Suprapubic skin (tissue), 4 donors: ENCODE data around the gene FKBP2. TPM values are rescaled to one million over a fixed set of nuclear protein-coding genes. Genes with fewer than 3 reads are reported as not detected.

Experiments
- DNase-seq, 2 donors: peaks; one replicate each; pipeline ENCODE4 v3.0.0-alpha.2; 2019; ENCODE audit warnings: low spot score in 2 of 2
- H3K27ac ChIP-seq: fragments of 200-600 bp; sonication (generic); one replicate; pipeline ENCODE4 v1.5.1; 2019
- H3K27me3 ChIP-seq: fragments of 200-600 bp; sonication (generic); one replicate; pipeline ENCODE4 v1.5.1; 2019
- H3K36me3 ChIP-seq: fragments of 200-600 bp; sonication (generic); one replicate; pipeline ENCODE4 v1.5.1; 2019
- H3K4me1 ChIP-seq: fragments of 200-600 bp; sonication (generic); one replicate; pipeline ENCODE4 v1.5.1; 2019
- H3K4me3 ChIP-seq: fragments of 200-600 bp; sonication (generic); one replicate; pipeline ENCODE4 v1.5.1; 2019; ENCODE audit warnings: mild to moderate bottlenecking
- H3K9me3 ChIP-seq: fragments of 200-600 bp; sonication (generic); one replicate; pipeline ENCODE4 v1.5.1; 2019
- EP300 ChIP-seq: sonication (generic); formaldehyde crosslinking; IDR thresholded peaks from one replicate; pipeline ENCODE4 v1.6.1; 2017; ENCODE audit warnings: antibody characterized with exemption
- POLR2A ChIP-seq, 2 donors: fragments of 450-650 bp; IDR thresholded peaks; one replicate each; pipeline ENCODE4 v1.6.1; 2017; ENCODE audit warnings: antibody characterized with exemption in 2 of 2, mild to moderate bottlenecking in 2 of 2, moderate library complexity in 2 of 2
- POLR2AphosphoS5 ChIP-seq, 3 donors: sonication (generic); formaldehyde crosslinking; IDR thresholded peaks; one replicate each; pipeline ENCODE4 v1.6.1; 2017; ENCODE audit warnings: antibody characterized with exemption in 3 of 3
- WGBS: methylation state at CpG from one replicate; pipeline ENCODE4 v1.1.5; 2018; 5-methylcytosine and 5-hydroxymethylcytosine counted together
- total RNA-seq, 4 donors: library from RNA; depleted of rRNA; stranded (reverse); fragments of >200 nt; gene quantifications; one replicate each; pipeline ENCODE4 v1.1.0, GENCODE V29; 2016
- TF ChIP-seq, protein P1 (sequence below), 2 donors: fragments of 200-600 bp in 1 of 2; fragments of 450-650 bp in 1 of 2; sonication (generic) in 1 of 2; IDR thresholded peaks; one replicate each; pipeline ENCODE4 v1.5.1; 2016 to 2019; ENCODE audit warnings: antibody characterized with exemption in 2 of 2, mild to moderate bottlenecking in 1 of 2, moderate library complexity in 1 of 2

Gene FKBP2
- total RNA-seq, 4 donors from 2014 or later, result 43.9 to 64.7 (median 53.4) TPM

- 96% methylated on average over 19 of the region's 35 CpGs for WGBS
- peaks cover 57% of the 10 kb centered on the region for H3K36me3 ChIP-seq
- DNase-seq, result no peak
- H3K27me3 ChIP-seq, result no peaks in the 10 kb centered on the region
- no peaks in the 10 kb centered on the region for H3K9me3 ChIP-seq
- peaks cover 26% of the 10 kb centered on the region for H3K4me1 ChIP-seq
- H3K27ac ChIP-seq, result no peak overlapping the region
- no peak for TF ChIP-seq EP300
- TF ChIP-seq, protein P1, sequence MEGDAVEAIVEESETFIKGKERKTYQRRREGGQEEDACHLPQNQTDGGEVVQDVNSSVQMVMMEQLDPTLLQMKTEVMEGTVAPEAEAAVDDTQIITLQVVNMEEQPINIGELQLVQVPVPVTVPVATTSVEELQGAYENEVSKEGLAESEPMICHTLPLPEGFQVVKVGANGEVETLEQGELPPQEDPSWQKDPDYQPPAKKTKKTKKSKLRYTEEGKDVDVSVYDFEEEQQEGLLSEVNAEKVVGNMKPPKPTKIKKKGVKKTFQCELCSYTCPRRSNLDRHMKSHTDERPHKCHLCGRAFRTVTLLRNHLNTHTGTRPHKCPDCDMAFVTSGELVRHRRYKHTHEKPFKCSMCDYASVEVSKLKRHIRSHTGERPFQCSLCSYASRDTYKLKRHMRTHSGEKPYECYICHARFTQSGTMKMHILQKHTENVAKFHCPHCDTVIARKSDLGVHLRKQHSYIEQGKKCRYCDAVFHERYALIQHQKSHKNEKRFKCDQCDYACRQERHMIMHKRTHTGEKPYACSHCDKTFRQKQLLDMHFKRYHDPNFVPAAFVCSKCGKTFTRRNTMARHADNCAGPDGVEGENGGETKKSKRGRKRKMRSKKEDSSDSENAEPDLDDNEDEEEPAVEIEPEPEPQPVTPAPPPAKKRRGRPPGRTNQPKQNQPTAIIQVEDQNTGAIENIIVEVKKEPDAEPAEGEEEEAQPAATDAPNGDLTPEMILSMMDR (IDR thresholded peaks at IDR 0.05), result no peak
- TF ChIP-seq POLR2AphosphoS5 (IDR thresholded peaks at IDR 0.05), result no peak
- no peak for TF ChIP-seq POLR2A (IDR thresholded peaks at IDR 0.05)
- no peak overlapping the region for H3K4me3 ChIP-seq
Observed at GRCh38 chr11:64265176-64266160, 24.6 kb downstream of the FKBP2 start.

GRCh38 chr11:64266339-64266738 lies 25.4 kb downstream of the FKBP2 start:
- H3K36me3 ChIP-seq, result peaks cover 52% of the 10 kb centered on the region
- H3K4me1 ChIP-seq, result peaks cover 27% of the 10 kb centered on the region
- H3K27me3 ChIP-seq, result no peaks in the 10 kb centered on the region
- no peak for TF ChIP-seq POLR2A (IDR thresholded peaks at IDR 0.05)
- no peak for TF ChIP-seq EP300
- TF ChIP-seq, protein P1 (IDR thresholded peaks at IDR 0.05), result no peak
- TF ChIP-seq POLR2AphosphoS5 (IDR thresholded peaks at IDR 0.05), result no peak
- no peak for DNase-seq
- H3K4me3 ChIP-seq, result no peak overlapping the region
- no peak overlapping the region for H3K27ac ChIP-seq
- WGBS, result 87% methylated on average over 15 of the region's 15 CpGs
- no peaks in the 10 kb centered on the region for H3K9me3 ChIP-seq

- DNase-seq, result no peak
- Histone ChIP-seq H3K4me3 (no peak overlapping the region), H3K9me3 (no peaks in the 10 kb centered on the region), H3K27ac (peak overlapping the region; percentile 95), H3K36me3 (peaks cover 41% of the 10 kb centered on the region), H3K27me3 (no peaks in the 10 kb centered on the region), H3K4me1 (peaks cover 37% of the 10 kb centered on the region)
- 37% methylated on average over 19 of the region's 27 CpGs for WGBS
- TF ChIP-seq POLR2AphosphoS5 (IDR thresholded peaks at IDR 0.05) (no peak), POLR2A (IDR thresholded peaks at IDR 0.05) (no peak)
Observed at GRCh38 chr11:64267207-64267945, 26.5 kb downstream of the FKBP2 start.

GRCh38 chr11:64268025-64268892 lies 27.4 kb downstream of the FKBP2 start:
- TF ChIP-seq POLR2A (IDR thresholded peaks at IDR 0.05), result no peak
- no peak for TF ChIP-seq EP300
- TF ChIP-seq, protein P1 (IDR thresholded peaks at IDR 0.05), result no peak
- no peaks in the 10 kb centered on the region for H3K9me3 ChIP-seq
- no peaks in the 10 kb centered on the region for H3K27me3 ChIP-seq
- peaks cover 37% of the 10 kb centered on the region for H3K4me1 ChIP-seq
- H3K27ac ChIP-seq, result peak overlapping the region; percentile 95
- no peak for DNase-seq
- WGBS, result 42% methylated on average over 16 of the region's 23 CpGs
- peak overlapping the region; percentile 69 for H3K4me3 ChIP-seq
- H3K36me3 ChIP-seq, result peaks cover 33% of the 10 kb centered on the region

DNA sequence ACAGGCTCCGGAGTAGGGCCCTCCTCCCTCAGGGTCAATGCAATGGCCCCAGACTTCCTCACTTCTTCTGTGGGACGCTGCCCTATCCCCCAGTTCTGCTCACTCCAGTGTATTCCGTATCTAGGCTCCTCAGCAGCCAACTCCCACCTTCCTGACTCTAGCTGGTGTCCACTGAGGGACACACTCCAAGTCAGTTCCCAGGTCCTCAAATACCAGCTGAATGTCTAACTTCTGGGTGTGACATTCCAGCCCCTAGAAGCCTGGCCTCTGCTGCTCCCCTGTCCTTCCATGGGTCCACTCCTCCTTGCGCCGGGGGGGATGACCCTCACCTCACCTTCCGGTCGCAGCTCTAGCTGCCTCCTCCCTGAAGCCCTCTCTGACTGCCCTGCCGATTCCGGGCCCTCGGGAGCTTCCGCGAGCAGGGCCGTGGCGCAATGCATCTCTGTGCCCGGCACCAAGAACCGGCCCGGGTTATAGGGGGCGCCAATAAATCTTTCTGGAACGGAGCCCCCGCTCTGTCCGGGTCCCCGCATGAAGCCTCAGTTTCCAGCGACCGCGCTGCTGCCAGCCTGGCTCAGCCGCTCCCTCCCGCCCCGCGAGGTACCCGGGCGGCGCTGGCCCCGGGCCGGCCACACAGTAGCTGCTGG lies 28.1 kb downstream of the FKBP2 start:
- H3K36me3 ChIP-seq, result peaks cover 25% of the 10 kb centered on the region
- H3K9me3 ChIP-seq, result no peaks in the 10 kb centered on the region
- peak overlapping the region; percentile 95 for H3K27ac ChIP-seq
- no peaks in the 10 kb centered on the region for H3K27me3 ChIP-seq
- TF ChIP-seq POLR2A (IDR thresholded peaks at IDR 0.05), result no peak
- no peak for TF ChIP-seq EP300
- no peak for TF ChIP-seq POLR2AphosphoS5 (IDR thresholded peaks at IDR 0.05)
- TF ChIP-seq, protein P1 (IDR thresholded peaks at IDR 0.05), result no peak
- DNase-seq, result no peak
- peak overlapping the region; percentile 69 for H3K4me3 ChIP-seq
- H3K4me1 ChIP-seq, result peaks cover 37% of the 10 kb centered on the region
- 3% methylated on average over 12 of the region's 34 CpGs for WGBS
